PC-3 (cell line): ENCODE measurements around the gene EHBP1. TPM values are rescaled to one million over a fixed set of nuclear protein-coding genes. Genes with fewer than 3 reads are reported as not detected.
"Not testable (repeated sequence)": the region's sequence is repeated elsewhere in the genome, so short reads cannot be mapped to it uniquely, and the experiment has no call there.

Experiments
- ATAC-seq: fragments of 200-7000 bp; cut with Tn5 transposase; 2 replicates; pipeline ENCODE4 v1.9.1; 2020; ENCODE audit warnings: mild to moderate bottlenecking, moderate library complexity
- BruUV-seq: library from RNA; stranded (reverse); fragments of 400-500 nt; replicated peaks from 2 replicates; lab custom pipeline; 2021; lab: Mats Ljungman, UMichigan
- CTCF ChIA-PET: fragments of 300-600 bp; sonication (Branson Sonifier 250); formaldehyde crosslinking; loops from one replicate; lab custom pipeline; 2022; ENCODE audit warnings: antibody characterized with exemption; lab: Charles Lee
- POLR2A ChIA-PET: fragments of 300-600 bp; sonication (Branson Sonifier 250); formaldehyde crosslinking; loops from one replicate; lab custom pipeline; 2022; ENCODE audit warnings: antibody characterized with exemption; ENCODE audit not compliant: unreplicated experiment; lab: Charles Lee
- DNase-seq: peaks from one replicate; pipeline ENCODE4 v3.0.0-alpha.2; 2015
- H2AFZ ChIP-seq: fragments of 300-600 bp; sonication (generic); 2 replicates; pipeline ENCODE4 v1.6.0; 2016; ENCODE audit warnings: antibody characterized with exemption, low read length
- H3F3A ChIP-seq: fragments of 300-600 bp; sonication (generic); one replicate; pipeline ENCODE4 v1.6.0; 2017; ENCODE audit warnings: antibody characterized with exemption, low read length, control low read depth, mild to moderate bottlenecking; ENCODE audit not compliant: unreplicated experiment
- H3K27ac ChIP-seq: fragments of 300-600 bp; sonication (generic); 2 replicates; pipeline ENCODE4 v1.5.1; 2016; ENCODE audit warnings: mild to moderate bottlenecking, low read length
- H3K27me3 ChIP-seq: fragments of 300-600 bp; sonication (generic); 2 replicates; pipeline ENCODE4 v1.6.1; 2016; ENCODE audit warnings: low read length, mixed read lengths
- H3K36me3 ChIP-seq: fragments of 300-600 bp; sonication (generic); 2 replicates; pipeline ENCODE4 v1.6.1; 2016; ENCODE audit warnings: low read depth, mixed run types, low read length, mixed read lengths
- H3K4me1 ChIP-seq: fragments of 300-600 bp; sonication (generic); 2 replicates; pipeline ENCODE4 v1.5.1; 2016; ENCODE audit warnings: low read length; ENCODE audit not compliant: insufficient read depth
- H3K4me2 ChIP-seq: fragments of 300-600 bp; sonication (generic); 2 replicates; pipeline ENCODE4 v1.6.0; 2016; ENCODE audit warnings: low read length
- H3K4me3 ChIP-seq: fragments of 300-600 bp; sonication (generic); 2 replicates; pipeline ENCODE4 v1.5.1; 2016; ENCODE audit warnings: mild to moderate bottlenecking, low read length, mixed read lengths
- H3K79me2 ChIP-seq: fragments of 300-600 bp; sonication (generic); 2 replicates; pipeline ENCODE4 v1.6.1; 2017; ENCODE audit warnings: low read length, mixed read lengths
- H3K9ac ChIP-seq: fragments of 300-600 bp; sonication (generic); 2 replicates; pipeline ENCODE4 v1.6.0; 2016; ENCODE audit warnings: mild to moderate bottlenecking, low read length
- H3K9me2 ChIP-seq: fragments of 300-600 bp; sonication (generic); replicated peaks from 2 replicates; pipeline ENCODE4 v1.6.1; 2016; ENCODE audit warnings: mixed run types, low read length, mixed read lengths
- H3K9me3 ChIP-seq: fragments of 300-600 bp; sonication (generic); 2 replicates; pipeline ENCODE4 v1.6.1; 2016; ENCODE audit warnings: low read length, mixed read lengths
- H4K20me1 ChIP-seq: fragments of 300-600 bp; sonication (generic); 2 replicates; pipeline ENCODE4 v1.6.1; 2016; ENCODE audit warnings: low read length, mixed read lengths
- EZH2 ChIP-seq: fragments of 300-600 bp; sonication (generic); IDR thresholded peaks from one replicate; pipeline ENCODE4 v1.6.1; 2017; ENCODE audit warnings: antibody characterized with exemption, mild to moderate bottlenecking, low read length; ENCODE audit not compliant: unreplicated experiment
- EZH2phosphoT487 ChIP-seq: fragments of 300-600 bp; sonication (generic); IDR thresholded peaks from 2 replicates; pipeline ENCODE4 v1.6.1; 2018; ENCODE audit warnings: mild to moderate bottlenecking, antibody characterized with exemption, low read length, borderline replicate concordance
- intact Hi-C: fragments of 100-400 bp; cut with micrococcal nuclease; formaldehyde crosslinking; loops from 2 replicates; pipeline ENCODE4 v1.9.0; 2023
- total RNA-seq: library from RNA; depleted of rRNA; stranded (reverse); fragments of >200 nt; gene quantifications from 2 replicates; pipeline ENCODE4 v1.2.3, GENCODE V29; 2014
- TF ChIP-seq, protein P1 (sequence below): fragments of 300-600 bp; sonication (generic); conservative IDR thresholded peaks from 2 replicates; pipeline ENCODE4 v1.5.1; 2017; ENCODE audit warnings: antibody characterized with exemption, low read depth, mild to moderate bottlenecking, low read length

Gene EHBP1
- total RNA-seq, 1 experiment from 2014 or later = 25.7 TPM

- Histone ChIP-seq H3K27ac (no peak overlapping the region), H4K20me1 (no peaks in the 10 kb centered on the region), H3K36me3 (peaks cover 4% of the 10 kb centered on the region; the same call in 1 of the 2 replicates), H3K4me1 (no peaks in the 10 kb centered on the region; the same call in 1 of the 2 replicates), H3F3A (no peaks in the 10 kb centered on the region), H3K9ac (no peak overlapping the region), H3K9me2 (no peaks in the 10 kb centered on the region), H3K9me3 (no peaks in the 10 kb centered on the region), H2AFZ (no peak overlapping the region), H3K27me3 (no peaks in the 10 kb centered on the region), H3K4me3 (no peak overlapping the region), H3K4me2 (no peak overlapping the region), H3K79me2 (peaks cover 45% of the 10 kb centered on the region)
- BruUV-seq = no TSS peak
- no peak for DNase-seq
- POLR2A ChIA-PET = no interaction called here
- TF ChIP-seq EZH2 = no peak
- no peak for ATAC-seq
- CTCF ChIA-PET = no interaction called here
- intact Hi-C loops = no loop called here
These were observed 42.4 kb downstream of the EHBP1 start for GRCh38 chr2:62747876-62748275.

GRCh38 chr2:62749111-62749510 lies 43.6 kb downstream of the EHBP1 start:
- H3K9ac ChIP-seq, ATAC-seq, intact Hi-C loops, H3K9me2 ChIP-seq, H3K36me3 ChIP-seq, H3K9me3 ChIP-seq, H3K4me1 ChIP-seq, CTCF ChIA-PET, BruUV-seq, H3F3A ChIP-seq, H2AFZ ChIP-seq, H3K4me2 ChIP-seq, H4K20me1 ChIP-seq, H3K27me3 ChIP-seq, H3K27ac ChIP-seq, DNase-seq, POLR2A ChIA-PET, H3K4me3 ChIP-seq: not testable (repeated sequence)
- peaks cover 32% of the 10 kb centered on the region for H3K79me2 ChIP-seq

GRCh38 chr2:62757029-62757428 lies 51.5 kb downstream of the EHBP1 start:
- Histone ChIP-seq H3K27me3 (no peaks in the 10 kb centered on the region), H3K9ac (no peak overlapping the region), H3K36me3 (no peaks in the 10 kb centered on the region), H3K4me3 (no peak overlapping the region), H3K79me2 (peaks cover 39% of the 10 kb centered on the region), H3K4me2 (no peak overlapping the region), H3K9me3 (no peaks in the 10 kb centered on the region), H3F3A (no peaks in the 10 kb centered on the region), H3K4me1 (no peaks in the 10 kb centered on the region), H3K9me2 (no peaks in the 10 kb centered on the region), H2AFZ (no peak overlapping the region), H4K20me1 (no peaks in the 10 kb centered on the region), H3K27ac (no peak overlapping the region)
- intact Hi-C loops = no loop called here
- DNase-seq (no peak), ATAC-seq (no peak)
- no peak for TF ChIP-seq EZH2phosphoT487
- TF ChIP-seq, protein P1, sequence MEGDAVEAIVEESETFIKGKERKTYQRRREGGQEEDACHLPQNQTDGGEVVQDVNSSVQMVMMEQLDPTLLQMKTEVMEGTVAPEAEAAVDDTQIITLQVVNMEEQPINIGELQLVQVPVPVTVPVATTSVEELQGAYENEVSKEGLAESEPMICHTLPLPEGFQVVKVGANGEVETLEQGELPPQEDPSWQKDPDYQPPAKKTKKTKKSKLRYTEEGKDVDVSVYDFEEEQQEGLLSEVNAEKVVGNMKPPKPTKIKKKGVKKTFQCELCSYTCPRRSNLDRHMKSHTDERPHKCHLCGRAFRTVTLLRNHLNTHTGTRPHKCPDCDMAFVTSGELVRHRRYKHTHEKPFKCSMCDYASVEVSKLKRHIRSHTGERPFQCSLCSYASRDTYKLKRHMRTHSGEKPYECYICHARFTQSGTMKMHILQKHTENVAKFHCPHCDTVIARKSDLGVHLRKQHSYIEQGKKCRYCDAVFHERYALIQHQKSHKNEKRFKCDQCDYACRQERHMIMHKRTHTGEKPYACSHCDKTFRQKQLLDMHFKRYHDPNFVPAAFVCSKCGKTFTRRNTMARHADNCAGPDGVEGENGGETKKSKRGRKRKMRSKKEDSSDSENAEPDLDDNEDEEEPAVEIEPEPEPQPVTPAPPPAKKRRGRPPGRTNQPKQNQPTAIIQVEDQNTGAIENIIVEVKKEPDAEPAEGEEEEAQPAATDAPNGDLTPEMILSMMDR = no peak
- TF ChIP-seq EZH2 = no peak
- ChIA-PET CTCF (no interaction called here), POLR2A (no interaction called here)
- BruUV-seq = no TSS peak

GRCh38 chr2:62760026-62760425 lies 54.5 kb downstream of the EHBP1 start:
- H3K36me3 ChIP-seq = no peaks in the 10 kb centered on the region
- H3K79me2 ChIP-seq = peaks cover 55% of the 10 kb centered on the region
- H3K4me1 ChIP-seq = 0 out of 2 replicates have a peak, but pooled peaks cover 5% of the 10 kb centered on the region
- no peak overlapping the region for H2AFZ ChIP-seq
- no peaks in the 10 kb centered on the region for H4K20me1 ChIP-seq
- no peaks in the 10 kb centered on the region for H3K9me2 ChIP-seq
- H3K9me3 ChIP-seq = no peaks in the 10 kb centered on the region
- BruUV-seq = no TSS peak
- intact Hi-C loops = no loop called here
- H3F3A ChIP-seq = no peaks in the 10 kb centered on the region
- no peak overlapping the region for H3K4me2 ChIP-seq
- DNase-seq (no peak), ATAC-seq (no peak)
- H3K27me3 ChIP-seq = no peaks in the 10 kb centered on the region
- TF ChIP-seq EZH2 (no peak), EZH2phosphoT487 (no peak)
- TF ChIP-seq, protein P1 = no peak
- H3K27ac ChIP-seq = no peak overlapping the region
- H3K9ac ChIP-seq = no peak overlapping the region
- CTCF ChIA-PET = interaction anchor here (0.6 kb wide), 1 partner anchor 18 kb away, joined by 3 read pairs; no protein-coding TSS in a partner anchor
- POLR2A ChIA-PET = no interaction called here
- no peak overlapping the region for H3K4me3 ChIP-seq
